Measurements from ENCODE around the gene SUFU.

GRCh38 chr10:102617816-102618215 lies 114.0 kb downstream of the SUFU start:
- TF ChIP-seq POLR2A (IDR thresholded peaks at IDR 0.05; ENCODE audit: low read depth, low read length), result no peak
- TF ChIP-seq POLR2AphosphoS5 (IDR thresholded peaks at IDR 0.05; ENCODE audit: low read depth, low read length), result no peak
